Neural progenitor cell (in vitro differentiated cells): ENCODE measurements around the gene CD81. TPM values are rescaled to one million over a fixed set of nuclear protein-coding genes. Genes with fewer than 3 reads are reported as not detected.
"Not testable (repeated sequence)": the region's sequence is repeated elsewhere in the genome, so short reads cannot be mapped to it uniquely, and the experiment has no call there.

Experiments used
- DNase-seq: peaks from one replicate; pipeline ENCODE4 v3.0.0-alpha.2; 2016; ENCODE audit warnings: low spot score
- H2AFZ ChIP-seq: fragments of 200-600 bp; sonication (generic); replicated peaks from 2 replicates; pipeline ENCODE4 v1.6.1; 2016; ENCODE audit warnings: antibody characterized with exemption
- H3F3A ChIP-seq: fragments of 200-600 bp; sonication (generic); 2 replicates; pipeline ENCODE4 v1.6.1; 2016; ENCODE audit warnings: antibody characterized with exemption, low read depth
- H3K27ac ChIP-seq: fragments of 200-600 bp; sonication (generic); 2 replicates; pipeline ENCODE4 v1.5.1; 2016; ENCODE audit warnings: mild to moderate bottlenecking
- H3K27me3 ChIP-seq: fragments of 200-600 bp; sonication (generic); 2 replicates; pipeline ENCODE4 v1.6.1; 2016; ENCODE audit warnings: mild to moderate bottlenecking, moderate library complexity
- H3K36me3 ChIP-seq: fragments of 200-600 bp; sonication (generic); 2 replicates; pipeline ENCODE4 v1.5.1; 2016
- H3K4me1 ChIP-seq: fragments of 200-600 bp; sonication (generic); 2 replicates; pipeline ENCODE4 v1.6.1; 2016; ENCODE audit warnings: mixed run types
- H3K4me2 ChIP-seq: fragments of 200-600 bp; sonication (generic); 2 replicates; pipeline ENCODE4 v1.6.1; 2016
- H3K4me3 ChIP-seq: fragments of 200-600 bp; sonication (generic); 2 replicates; pipeline ENCODE4 v1.5.1; 2016
- H3K79me2 ChIP-seq: fragments of 200-600 bp; sonication (generic); 2 replicates; pipeline ENCODE4 v1.6.1; 2016; ENCODE audit warnings: low read depth
- H3K9ac ChIP-seq: fragments of 200-600 bp; sonication (generic); 2 replicates; pipeline ENCODE4 v1.6.1; 2016
- H3K9me3 ChIP-seq: fragments of 200-600 bp; sonication (generic); 2 replicates; pipeline ENCODE4 v1.5.1; 2016; ENCODE audit warnings: low read depth
- H4K20me1 ChIP-seq: fragments of 200-600 bp; sonication (generic); 2 replicates; pipeline ENCODE4 v1.6.1; 2016; ENCODE audit warnings: low read depth
- H3K27ac Mint-ChIP-seq: 3 replicates; pipeline ENCODE4 v1.8.0; 2021; ENCODE audit warnings: mixed read lengths
- H3K27me3 Mint-ChIP-seq: 2 replicates; pipeline ENCODE4 v1.8.0; 2022; ENCODE audit warnings: low read depth, mild to moderate bottlenecking, inconsistent platforms, moderate library complexity, mixed read lengths; ENCODE audit not compliant: insufficient read depth
- H3K36me3 Mint-ChIP-seq: 3 replicates; pipeline ENCODE4 v1.8.0; 2021; ENCODE audit warnings: mixed read lengths
- H3K4me1 Mint-ChIP-seq: 3 replicates; pipeline ENCODE4 v1.8.0; 2021; ENCODE audit warnings: mixed read lengths
- H3K4me3 Mint-ChIP-seq: 3 replicates; pipeline ENCODE4 v1.8.0; 2021; ENCODE audit warnings: mild to moderate bottlenecking, moderate library complexity, mixed read lengths
- H3K9me3 Mint-ChIP-seq: 3 replicates; pipeline ENCODE4 v1.8.0; 2020; ENCODE audit warnings: mixed read lengths
- EZH2 ChIP-seq: fragments of 200-600 bp; sonication (generic); IDR thresholded peaks from 2 replicates; pipeline ENCODE4 v1.6.1; 2017; ENCODE audit warnings: antibody characterized with exemption, mild to moderate bottlenecking, moderate library complexity
- EZH2phosphoT487 ChIP-seq: fragments of 200-600 bp; sonication (generic); IDR thresholded peaks from 2 replicates; pipeline ENCODE4 v1.6.1; 2017; ENCODE audit warnings: antibody characterized with exemption
- total RNA-seq: library from RNA; depleted of rRNA; stranded (reverse); fragments of >200 nt; gene quantifications from 2 replicates; pipeline ENCODE4 v1.2.3, GENCODE V29; 2015; ENCODE audit warnings: low replicate concordance
- TF ChIP-seq, protein P1 (sequence below): fragments of 200-600 bp; sonication (generic); IDR thresholded peaks from 2 replicates; pipeline ENCODE4 v1.5.1; 2017; ENCODE audit warnings: antibody characterized with exemption, mild to moderate bottlenecking

The CD81 gene
- total RNA-seq, 1 donor from 2014 or later = 87.6 TPM

DNA sequence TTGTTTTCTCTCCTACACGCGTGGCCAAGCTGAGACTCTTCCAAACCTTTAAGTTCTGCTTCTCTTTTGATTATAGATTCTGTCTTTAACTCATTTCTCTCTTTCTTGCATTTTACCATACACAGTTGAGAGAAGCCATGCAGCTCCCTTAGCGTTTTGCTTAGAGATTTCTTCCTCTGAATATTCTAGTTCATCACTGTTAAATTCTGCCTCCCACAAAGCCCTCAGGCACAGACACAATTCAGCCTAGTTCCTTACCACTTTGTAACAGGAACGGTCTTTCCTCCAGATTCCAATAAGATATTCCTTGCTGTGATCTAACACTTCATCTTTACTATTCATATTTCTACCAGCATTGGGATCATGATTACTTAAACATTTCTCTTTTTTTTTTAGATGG lies 24.7 kb upstream of the CD81 start:
- Histone ChIP-seq H3K4me1 (no peaks in the 10 kb centered on the region), H3K79me2 (no peaks in the 10 kb centered on the region), H3K27me3 (no peaks in the 10 kb centered on the region), H4K20me1 (no peaks in the 10 kb centered on the region), H3K9ac (no peak overlapping the region), H3K36me3 (no peaks in the 10 kb centered on the region), H3F3A (no peaks in the 10 kb centered on the region), H3K27ac (no peak overlapping the region), H3K4me3 (no peak overlapping the region), H3K9me3 (no peaks in the 10 kb centered on the region), H3K4me2 (no peak overlapping the region), H2AFZ (no peak overlapping the region)
- Mint-ChIP-seq H3K27me3 (peaks cover 8% of the 10 kb centered on the region), H3K4me3 (no peak overlapping the region), H3K9me3 (peaks cover 14% of the 10 kb centered on the region), H3K27ac (no peak overlapping the region), H3K4me1 (no peaks in the 10 kb centered on the region), H3K36me3 (no peaks in the 10 kb centered on the region)
- no peak for DNase-seq
- no peak for TF ChIP-seq EZH2
- TF ChIP-seq, protein P1, sequence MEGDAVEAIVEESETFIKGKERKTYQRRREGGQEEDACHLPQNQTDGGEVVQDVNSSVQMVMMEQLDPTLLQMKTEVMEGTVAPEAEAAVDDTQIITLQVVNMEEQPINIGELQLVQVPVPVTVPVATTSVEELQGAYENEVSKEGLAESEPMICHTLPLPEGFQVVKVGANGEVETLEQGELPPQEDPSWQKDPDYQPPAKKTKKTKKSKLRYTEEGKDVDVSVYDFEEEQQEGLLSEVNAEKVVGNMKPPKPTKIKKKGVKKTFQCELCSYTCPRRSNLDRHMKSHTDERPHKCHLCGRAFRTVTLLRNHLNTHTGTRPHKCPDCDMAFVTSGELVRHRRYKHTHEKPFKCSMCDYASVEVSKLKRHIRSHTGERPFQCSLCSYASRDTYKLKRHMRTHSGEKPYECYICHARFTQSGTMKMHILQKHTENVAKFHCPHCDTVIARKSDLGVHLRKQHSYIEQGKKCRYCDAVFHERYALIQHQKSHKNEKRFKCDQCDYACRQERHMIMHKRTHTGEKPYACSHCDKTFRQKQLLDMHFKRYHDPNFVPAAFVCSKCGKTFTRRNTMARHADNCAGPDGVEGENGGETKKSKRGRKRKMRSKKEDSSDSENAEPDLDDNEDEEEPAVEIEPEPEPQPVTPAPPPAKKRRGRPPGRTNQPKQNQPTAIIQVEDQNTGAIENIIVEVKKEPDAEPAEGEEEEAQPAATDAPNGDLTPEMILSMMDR = no peak
- TF ChIP-seq EZH2phosphoT487 = no peak

DNA sequence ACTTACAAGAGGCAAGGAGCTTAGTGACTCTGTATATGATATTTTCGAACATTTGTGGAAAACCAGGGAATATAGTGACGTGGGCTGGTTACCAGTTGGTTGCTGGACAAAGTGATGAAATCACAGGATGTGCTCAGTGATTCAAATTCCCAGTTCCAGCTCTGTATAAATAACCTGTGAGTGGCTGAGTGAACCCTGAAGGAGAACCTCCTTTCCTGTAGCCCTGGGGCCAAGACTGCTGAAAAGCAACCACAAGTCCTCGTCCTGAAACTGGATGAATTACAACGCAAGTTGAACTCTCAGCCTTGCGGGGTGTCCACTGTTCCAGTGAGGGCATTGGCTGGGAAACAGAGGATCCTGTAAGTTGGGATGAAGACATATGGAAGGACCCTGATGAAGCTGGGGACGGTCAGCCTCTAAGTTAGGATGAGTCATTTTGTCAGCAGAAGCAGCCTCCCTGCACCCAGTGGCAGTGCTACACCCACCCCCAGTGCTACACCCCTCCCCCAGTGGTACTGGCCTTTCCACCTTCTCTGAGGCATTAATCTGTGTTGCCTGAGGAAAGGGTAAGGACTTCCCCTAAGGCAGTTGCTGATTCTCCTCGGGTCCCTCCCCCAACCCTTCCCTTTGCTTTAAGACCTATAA lies 22.0 kb upstream of the CD81 start:
- Mint-ChIP-seq H3K4me3 (no peak overlapping the region), H3K4me1 (no peaks in the 10 kb centered on the region), H3K36me3 (no peaks in the 10 kb centered on the region), H3K27me3 (peaks cover 9% of the 10 kb centered on the region), H3K9me3 (peaks cover 8% of the 10 kb centered on the region), H3K27ac (no peak overlapping the region)
- no peak overlapping the region for H3K9ac ChIP-seq
- no peak for DNase-seq
- no peaks in the 10 kb centered on the region for H3F3A ChIP-seq
- H3K79me2 ChIP-seq = no peaks in the 10 kb centered on the region
- no peaks in the 10 kb centered on the region for H3K4me1 ChIP-seq
- H2AFZ ChIP-seq = no peak overlapping the region
- no peak for TF ChIP-seq EZH2
- no peak for TF ChIP-seq EZH2phosphoT487
- no peaks in the 10 kb centered on the region for H3K27me3 ChIP-seq
- H3K4me3 ChIP-seq = no peak overlapping the region
- H3K4me2 ChIP-seq = no peak overlapping the region
- H3K9me3 ChIP-seq = no peaks in the 10 kb centered on the region
- no peak overlapping the region for H3K27ac ChIP-seq
- no peaks in the 10 kb centered on the region for H4K20me1 ChIP-seq
- H3K36me3 ChIP-seq = no peaks in the 10 kb centered on the region

DNA sequence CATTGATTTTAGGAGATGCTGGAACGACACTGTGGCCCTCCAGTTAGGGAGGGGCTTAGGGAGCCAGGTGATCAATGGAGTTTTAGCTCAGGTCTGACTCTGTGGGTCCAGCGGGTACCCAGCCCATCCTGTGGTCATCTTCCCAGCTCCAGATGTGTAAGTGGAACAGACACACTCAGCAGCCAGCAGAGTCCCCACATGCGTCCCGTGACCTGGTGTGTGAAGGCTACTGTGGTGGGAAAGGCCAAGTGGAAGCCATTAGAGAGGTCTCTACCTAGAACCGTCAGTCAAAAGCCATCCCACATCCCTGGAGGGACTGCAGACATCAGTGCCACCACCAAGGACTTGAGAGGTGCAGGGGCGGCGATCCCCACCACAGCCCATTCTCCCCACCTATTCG lies 19.9 kb upstream of the CD81 start:
- H3K79me2 ChIP-seq = no peaks in the 10 kb centered on the region
- H3K9ac ChIP-seq = no peak overlapping the region
- H3K36me3 Mint-ChIP-seq = no peaks in the 10 kb centered on the region
- H3K4me2 ChIP-seq = no peak overlapping the region
- H3F3A ChIP-seq = no peaks in the 10 kb centered on the region
- no peaks in the 10 kb centered on the region for H3K36me3 ChIP-seq
- no peak overlapping the region for H3K27ac ChIP-seq
- H3K4me3 ChIP-seq = no peak overlapping the region
- no peak overlapping the region for H2AFZ ChIP-seq
- no peaks in the 10 kb centered on the region for H3K9me3 ChIP-seq
- no peak overlapping the region for H3K4me3 Mint-ChIP-seq
- no peaks in the 10 kb centered on the region for H3K27me3 ChIP-seq
- no peak overlapping the region for H3K27ac Mint-ChIP-seq
- H3K4me1 Mint-ChIP-seq = no peaks in the 10 kb centered on the region
- no peaks in the 10 kb centered on the region for H3K4me1 ChIP-seq
- H3K27me3 Mint-ChIP-seq = peaks cover 4% of the 10 kb centered on the region
- H3K9me3 Mint-ChIP-seq = peaks cover 4% of the 10 kb centered on the region
- TF ChIP-seq, protein P1 = no peak
- TF ChIP-seq EZH2 (no peak), EZH2phosphoT487 (no peak)
- no peaks in the 10 kb centered on the region for H4K20me1 ChIP-seq
- DNase-seq = no peak

DNA sequence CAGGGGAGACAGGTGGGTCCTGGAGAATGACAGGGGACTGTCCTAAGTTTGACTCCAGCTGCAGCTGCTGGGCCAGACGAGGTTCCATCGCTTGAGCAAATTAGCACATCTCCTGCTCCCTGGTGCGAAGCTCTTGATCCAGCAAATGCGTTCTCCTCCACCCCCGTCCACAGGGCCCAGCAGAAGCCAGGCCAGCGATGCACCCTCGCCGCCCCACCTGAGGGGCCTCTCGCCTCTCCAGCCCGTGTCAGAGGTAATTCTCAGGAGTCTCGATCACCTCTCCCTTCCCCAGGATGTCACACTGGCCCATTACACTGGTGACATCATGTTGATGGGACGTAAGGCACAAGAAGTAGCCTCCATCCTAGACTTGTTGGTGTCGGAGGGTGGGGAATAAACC lies 19.5 kb upstream of the CD81 start:
- not testable (repeated sequence) for H3K27me3 ChIP-seq, H3K27ac ChIP-seq, H3K27me3 Mint-ChIP-seq, H3F3A ChIP-seq, DNase-seq, H3K36me3 ChIP-seq, H3K9me3 ChIP-seq, H3K9ac ChIP-seq, H3K4me1 ChIP-seq, H2AFZ ChIP-seq, H3K27ac Mint-ChIP-seq, H3K4me1 Mint-ChIP-seq, H3K4me3 ChIP-seq, H3K9me3 Mint-ChIP-seq, H3K79me2 ChIP-seq, H3K36me3 Mint-ChIP-seq, H3K4me2 ChIP-seq, H3K4me3 Mint-ChIP-seq, H4K20me1 ChIP-seq
